ENCODE data around the gene PRC1. TPM values are rescaled to one million over a fixed set of nuclear protein-coding genes. Genes with fewer than 3 reads are reported as not detected.

Gene PRC1
- total RNA-seq, 1 experiment from 2014 or later: 75.7 TPM

DNA sequence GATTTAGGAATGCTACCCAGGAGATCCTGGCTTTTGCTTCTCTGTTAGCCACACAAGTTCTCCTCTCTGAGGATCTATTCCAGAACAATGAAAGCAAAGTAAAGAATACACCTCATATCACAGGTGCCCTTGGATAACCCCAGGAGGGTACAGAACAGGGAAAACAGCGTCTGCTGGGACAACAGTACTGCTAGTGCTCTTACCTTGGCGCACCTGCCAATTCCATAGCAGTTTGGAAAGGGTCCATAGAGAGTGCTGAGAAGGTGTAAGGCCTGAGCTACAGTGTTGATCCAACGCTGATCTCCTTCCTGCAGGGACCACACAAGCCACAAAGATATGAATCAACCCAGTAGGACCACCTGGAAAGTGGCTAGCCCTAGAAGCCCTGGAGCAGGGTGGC is 12.9 kb upstream of the PRC1 start:
- no peak overlapping the region for H2BK15ac ChIP-seq (ENCODE audit: low read depth, low read length)
- H3K9ac ChIP-seq (ENCODE audit: extremely low read depth, insufficient read length, low read length): no peak overlapping the region
- no peak overlapping the region for H4K91ac ChIP-seq (ENCODE audit: insufficient read length, low read depth, low read length)
- H3K79me2 ChIP-seq (ENCODE audit: insufficient read depth, low read length): no peaks in the 10 kb centered on the region
- H2BK20ac ChIP-seq (ENCODE audit: low read depth, low read length, poor library complexity, severe bottlenecking): no peak overlapping the region
- no peak overlapping the region for H2BK120ac ChIP-seq (ENCODE audit: low read depth, low read length, poor library complexity, severe bottlenecking)
- no peak overlapping the region for H2BK12ac ChIP-seq (ENCODE audit: insufficient read length, low read depth, low read length)
- H3K4me3 Mint-ChIP-seq: no peak overlapping the region
- peaks cover 2% of the 10 kb centered on the region for H4K20me1 ChIP-seq (ENCODE audit: control insufficient read depth, insufficient read depth, insufficient read length)
- H3K14ac ChIP-seq (ENCODE audit: insufficient read depth, low read length): no peak overlapping the region
- no peak overlapping the region for H3K4ac ChIP-seq (ENCODE audit: low read depth, low read length)
- H2BK5ac ChIP-seq (ENCODE audit: insufficient read length, low read length): no peak overlapping the region
- no peaks in the 10 kb centered on the region for H3K4me1 Mint-ChIP-seq
- TF ChIP-seq CTCF (conservative IDR thresholded peaks at IDR 0.05): no peak
- H3K23me2 ChIP-seq (ENCODE audit: insufficient read length, low read depth, low read length, poor library complexity, severe bottlenecking): no peaks in the 10 kb centered on the region
- H3K18ac ChIP-seq (ENCODE audit: insufficient read length, low read depth, low read length): no peak overlapping the region
- no peak for DNase-seq
- no peak overlapping the region for H3K4me2 ChIP-seq (ENCODE audit: insufficient read depth, insufficient read length, low read length)
- no peak overlapping the region for H4K8ac ChIP-seq (replicated peaks; ENCODE audit: insufficient read length, low read depth, low read length)
- no CpG with 5 or more reads among the region's 3 CpGs for WGBS (ENCODE audit: extremely low coverage, insufficient read length, low lambda C conversion rate)
- no peak overlapping the region for H2AFZ ChIP-seq (ENCODE audit: low read length)
- H3K23ac ChIP-seq (ENCODE audit: insufficient read length, low read depth, low read length): no peak overlapping the region
- H3K36me3 Mint-ChIP-seq (ENCODE audit: insufficient read depth in 1 of 3, low read depth in 3 of 3): peaks cover 12 to 64% (median 36%) of the 10 kb centered on the region in 3 experiments; a peak in 6 of 7 replicates
- no peak overlapping the region for H3K56ac ChIP-seq (ENCODE audit: insufficient read length, low read depth, low read length)
- H3K9me3 ChIP-seq (ENCODE audit: control insufficient read depth, low read depth, low read length): no peaks in the 10 kb centered on the region
- no peaks in the 10 kb centered on the region for H3K4me1 ChIP-seq (ENCODE audit: insufficient read depth, low read length)
- no peak overlapping the region for H3T11ph ChIP-seq (ENCODE audit: low read length)
- no peak overlapping the region for H3K27ac Mint-ChIP-seq
- H3K27me3 ChIP-seq (ENCODE audit: insufficient read depth, low read length): no peaks in the 10 kb centered on the region
- H3K9me3 Mint-ChIP-seq: no peaks in the 10 kb centered on the region
- no peak overlapping the region for H3K27ac ChIP-seq (ENCODE audit: insufficient read length, low read depth, low read length)
- no peaks in the 10 kb centered on the region for H3K27me3 Mint-ChIP-seq (ENCODE audit: low read depth)
- H2AK5ac ChIP-seq (ENCODE audit: insufficient read length, low read length): no peak overlapping the region
- H3K79me1 ChIP-seq (ENCODE audit: insufficient read depth, low read depth, low read length, poor library complexity, severe bottlenecking): no peaks in the 10 kb centered on the region
- H4K5ac ChIP-seq (ENCODE audit: insufficient read length, low read depth, low read length): no peak overlapping the region

All from H9 (cell line).